Measurements from ENCODE around the gene SPINT4.
"Not testable (repeated sequence)": the region's sequence is repeated elsewhere in the genome, so short reads cannot be mapped to it uniquely, and the experiment has no call there.

SPINT4 gene

DNA sequence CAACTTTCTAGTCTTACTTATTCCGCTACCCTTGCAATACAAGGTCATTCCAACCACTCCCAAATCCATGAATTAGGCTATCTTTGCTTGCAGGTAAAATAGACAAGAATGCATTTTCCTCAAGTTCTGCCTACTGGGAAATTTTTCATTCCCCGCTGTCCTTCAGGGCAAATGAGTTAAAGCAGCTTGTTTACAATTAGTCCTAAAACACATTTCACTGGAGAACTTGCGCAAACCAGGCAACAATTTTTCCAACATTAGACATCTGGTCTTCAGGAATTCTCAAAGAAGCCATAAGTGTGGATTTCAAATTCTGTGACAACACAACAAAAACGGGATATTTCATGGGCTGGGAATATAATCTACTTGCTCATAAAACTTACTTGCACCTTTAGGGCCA is 20.4 kb downstream of the SPINT4 start:
- no peaks in the 10 kb centered on the region for H3K4me1 ChIP-seq
- H3K36me3 ChIP-seq (ENCODE audit: control insufficient read depth, insufficient read depth, low read length), result no peaks in the 10 kb centered on the region
- no peak overlapping the region for H3K4me2 ChIP-seq (ENCODE audit: low read length)
- TF ChIP-seq CTCF (IDR thresholded peaks at IDR 0.05), result no peak
- H2AFZ ChIP-seq, result no peak overlapping the region
- H3K79me2 ChIP-seq, result no peaks in the 10 kb centered on the region
- no peak overlapping the region for H3K9ac ChIP-seq
- no peaks in the 10 kb centered on the region for H3K9me3 ChIP-seq (ENCODE audit: control insufficient read depth, low read length)
- no peak overlapping the region for H3K4me3 ChIP-seq (ENCODE audit: low read depth, low read length)
- H3K27me3 ChIP-seq (ENCODE audit: control insufficient read depth, insufficient read depth, low read length), result no peaks in the 10 kb centered on the region
- no peak overlapping the region for H3K27ac ChIP-seq

DNA sequence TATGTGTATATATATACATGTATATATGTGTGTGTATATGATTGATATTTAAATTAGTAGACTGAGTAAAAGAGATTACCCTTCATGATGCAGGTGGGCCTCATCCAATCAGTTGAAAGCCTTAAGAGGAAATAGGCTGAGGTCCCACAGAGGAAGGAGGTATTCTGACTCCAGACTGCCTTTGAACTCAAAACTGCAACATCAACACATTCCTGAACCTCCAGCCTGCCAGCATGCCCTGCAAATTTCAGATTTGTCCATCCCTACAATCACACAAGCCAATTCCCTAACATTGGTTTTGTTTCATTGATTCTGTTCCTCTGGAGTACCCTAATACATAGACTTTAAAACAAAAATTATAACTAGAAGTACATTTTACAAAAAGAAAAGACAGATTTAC is 22.9 kb downstream of the SPINT4 start:
- Histone ChIP-seq H3K27me3 (ENCODE audit: control insufficient read depth, insufficient read depth, low read length) (no peaks in the 10 kb centered on the region), H2AFZ (no peak overlapping the region), H3K9ac (no peak overlapping the region)

GRCh38 chr20:45751721-45752120 is 29.6 kb downstream of the SPINT4 start:
- Histone ChIP-seq H3K4me3 (ENCODE audit: low read depth, low read length) (no peak overlapping the region), H3K27ac (no peak overlapping the region), H2AFZ (no peak overlapping the region), H3K27me3 (ENCODE audit: control insufficient read depth, insufficient read depth, low read length) (no peaks in the 10 kb centered on the region), H3K9ac (no peak overlapping the region), H3K4me1 (no peaks in the 10 kb centered on the region), H3K4me2 (ENCODE audit: low read length) (no peak overlapping the region), H3K79me2 (no peaks in the 10 kb centered on the region), H3K36me3 (ENCODE audit: control insufficient read depth, insufficient read depth, low read length) (no peaks in the 10 kb centered on the region), H3K9me3 (ENCODE audit: control insufficient read depth, low read length) (no peaks in the 10 kb centered on the region)
- TF ChIP-seq CTCF (IDR thresholded peaks at IDR 0.05), result no peak

More for the DNA sequence above, 22.9 kb downstream of the SPINT4 start:
- no peak overlapping the region for H3K27ac ChIP-seq
- H3K4me3 ChIP-seq (ENCODE audit: low read depth, low read length), result no peak overlapping the region
- no peak for TF ChIP-seq CTCF (IDR thresholded peaks at IDR 0.05)
- H3K79me2 ChIP-seq, result no peaks in the 10 kb centered on the region
- no peaks in the 10 kb centered on the region for H3K4me1 ChIP-seq
- H3K9me3 ChIP-seq (ENCODE audit: control insufficient read depth, low read length), result no peaks in the 10 kb centered on the region
- no peaks in the 10 kb centered on the region for H3K36me3 ChIP-seq (ENCODE audit: control insufficient read depth, insufficient read depth, low read length)
- H3K4me2 ChIP-seq (ENCODE audit: low read length), result no peak overlapping the region

GRCh38 chr20:45752746-45753145 is 30.6 kb downstream of the SPINT4 start:
- Histone ChIP-seq H3K27ac (no peak overlapping the region), H3K9ac (no peak overlapping the region), H3K36me3 (ENCODE audit: control insufficient read depth, insufficient read depth, low read length) (no peaks in the 10 kb centered on the region), H3K4me3 (ENCODE audit: low read depth, low read length) (no peak overlapping the region), H3K4me2 (ENCODE audit: low read length) (no peak overlapping the region), H3K9me3 (ENCODE audit: control insufficient read depth, low read length) (no peaks in the 10 kb centered on the region), H3K79me2 (no peaks in the 10 kb centered on the region), H3K4me1 (no peaks in the 10 kb centered on the region), H3K27me3 (ENCODE audit: control insufficient read depth, insufficient read depth, low read length) (no peaks in the 10 kb centered on the region), H2AFZ (no peak overlapping the region)
- no peak for TF ChIP-seq CTCF (IDR thresholded peaks at IDR 0.05)

GRCh38 chr20:45758096-45758495 is 35.9 kb downstream of the SPINT4 start:
- Histone ChIP-seq H3K27me3 (ENCODE audit: control insufficient read depth, insufficient read depth, low read length) (no peaks in the 10 kb centered on the region), H3K36me3 (ENCODE audit: control insufficient read depth, insufficient read depth, low read length) (no peaks in the 10 kb centered on the region), H3K9ac (no peak overlapping the region), H3K27ac (no peak overlapping the region), H3K9me3 (ENCODE audit: control insufficient read depth, low read length) (no peaks in the 10 kb centered on the region), H3K4me2 (ENCODE audit: low read length) (no peak overlapping the region), H3K4me1 (no peaks in the 10 kb centered on the region), H2AFZ (no peak overlapping the region), H3K4me3 (ENCODE audit: low read depth, low read length) (no peak overlapping the region), H3K79me2 (no peaks in the 10 kb centered on the region)
- no peak for TF ChIP-seq CTCF (IDR thresholded peaks at IDR 0.05)

- H3K9me3 ChIP-seq (ENCODE audit: control insufficient read depth, low read length); H3K36me3 ChIP-seq (ENCODE audit: control insufficient read depth, insufficient read depth, low read length); H3K4me1 ChIP-seq; H2AFZ ChIP-seq; H3K27ac ChIP-seq; H3K27me3 ChIP-seq (ENCODE audit: control insufficient read depth, insufficient read depth, low read length); H3K4me2 ChIP-seq (ENCODE audit: low read length); H3K79me2 ChIP-seq; H3K9ac ChIP-seq; H3K4me3 ChIP-seq (ENCODE audit: low read depth, low read length): not testable (repeated sequence)
Measured at GRCh38 chr20:45759921-45760320, 37.8 kb downstream of the SPINT4 start.

- H3K4me2 ChIP-seq (ENCODE audit: low read length); H3K4me1 ChIP-seq; H3K4me3 ChIP-seq (ENCODE audit: low read depth, low read length); H3K9ac ChIP-seq; H3K79me2 ChIP-seq; H2AFZ ChIP-seq; H3K27me3 ChIP-seq (ENCODE audit: control insufficient read depth, insufficient read depth, low read length); H3K9me3 ChIP-seq (ENCODE audit: control insufficient read depth, low read length); H3K36me3 ChIP-seq (ENCODE audit: control insufficient read depth, insufficient read depth, low read length); H3K27ac ChIP-seq: not testable (repeated sequence)
Measured at GRCh38 chr20:45761966-45762365, 39.8 kb downstream of the SPINT4 start.

Measured in parathyroid adenoma (tissue), 2 donors.